ENCODE results near the gene PRKCH. TPM values are rescaled to one million over a fixed set of nuclear protein-coding genes. Genes with fewer than 3 reads are reported as not detected.
A peak's percentile ranks its signal among the peaks of the same experiment; 100 is the strongest.
"Not testable (repeated sequence)": the region's sequence is repeated elsewhere in the genome, so short reads cannot be mapped to it uniquely, and the experiment has no call there.

PRKCH gene
- total and polyA plus RNA-seq, 2 donors (not counting 3 experiments of a cell fraction or from before 2014, with no cell fraction given): 97.7 to 103 TPM

DNA sequence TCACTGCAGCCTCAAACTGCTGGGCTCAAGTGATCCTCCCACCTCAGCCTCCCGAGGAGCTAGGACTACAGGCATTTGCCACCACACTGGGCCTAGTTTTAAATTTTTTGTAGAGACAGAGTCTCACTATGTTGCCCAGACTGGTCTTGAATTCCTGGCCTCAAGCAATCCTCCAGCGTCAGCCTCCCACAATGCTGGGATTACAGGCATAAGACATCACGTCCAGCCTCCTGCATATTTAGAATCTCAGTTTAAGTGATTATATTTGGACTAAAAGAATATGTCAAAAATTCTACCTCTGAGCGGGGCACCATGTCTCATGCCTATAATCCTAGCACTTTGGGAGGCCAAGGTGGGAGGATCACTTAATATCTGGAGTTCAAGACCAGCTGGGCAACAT is 12.7 kb upstream of the PRKCH start:
- H4K20me1 ChIP-seq (replicated peaks; ENCODE audit: control insufficient read depth, extremely low read depth, insufficient read depth, low read length); H3K27me3 ChIP-seq (ENCODE audit: control insufficient read depth in 2 of 2, insufficient read depth in 2 of 2, low read length in 2 of 2); BruUV-seq (replicated peaks); dilution Hi-C loops (cut with MboI; ENCODE audit: extremely low pct_ligation_motif_present, low sequenced_read_pairs); H3K79me2 ChIP-seq (ENCODE audit: control insufficient read depth, insufficient read depth, low read length); H3K36me3 ChIP-seq (ENCODE audit: control insufficient read depth in 2 of 2, extremely low read depth in 1 of 2, insufficient read depth in 2 of 2, low read length in 2 of 2); H3K9me1 ChIP-seq (replicated peaks; ENCODE audit: control insufficient read depth, extremely low read depth, insufficient read depth, low read length); H3K9me3 ChIP-seq (replicated peaks; ENCODE audit: control insufficient read depth, insufficient read depth, low read length); H3K4me3 ChIP-seq (replicated peaks in 1 of 3; ENCODE audit: insufficient read depth in 1 of 3, low read depth in 1 of 3, low read length in 3 of 3); FAIRE-seq; DNase-seq (ENCODE audit: low read depth, low spot score); H2AFZ ChIP-seq (ENCODE audit: low read depth, low read length): not testable (repeated sequence)
- CTCF ChIA-PET: interaction anchor here (0.7 to 1.9 kb wide), 15 partner anchors 8 to 167 kb away, joined by 3 to 18 read pairs (median 5); partner anchors contain the start of genes PRKCH and TMEM30B
- Histone ChIP-seq H3K9ac (replicated peaks; ENCODE audit: extremely low read depth, insufficient read depth, low read length) (peak overlapping the region; percentile 18), H3K4me2 (ENCODE audit: insufficient read depth, low read length) (peak overlapping the region; percentile 64), H3K27ac (ENCODE audit: insufficient read depth, low read depth, low read length) (peak overlapping the region; percentile 89), H3K4me1 (ENCODE audit: control insufficient read depth, extremely low read depth, insufficient read depth, low read length) (peaks cover 28% of the 10 kb centered on the region)
- intact Hi-C loops (cut with micrococcal nuclease): loop anchor here (1.0 kb wide), 4 partner anchors 13 to 48 kb away; partner anchors contain the start of gene PRKCH
- POLR2A ChIA-PET: interaction anchor here (1.1 to 1.3 kb wide), 3 partner anchors 13 to 38 kb away, joined by 4 to 9 read pairs (median 6); partner anchors contain the start of gene PRKCH

DNA sequence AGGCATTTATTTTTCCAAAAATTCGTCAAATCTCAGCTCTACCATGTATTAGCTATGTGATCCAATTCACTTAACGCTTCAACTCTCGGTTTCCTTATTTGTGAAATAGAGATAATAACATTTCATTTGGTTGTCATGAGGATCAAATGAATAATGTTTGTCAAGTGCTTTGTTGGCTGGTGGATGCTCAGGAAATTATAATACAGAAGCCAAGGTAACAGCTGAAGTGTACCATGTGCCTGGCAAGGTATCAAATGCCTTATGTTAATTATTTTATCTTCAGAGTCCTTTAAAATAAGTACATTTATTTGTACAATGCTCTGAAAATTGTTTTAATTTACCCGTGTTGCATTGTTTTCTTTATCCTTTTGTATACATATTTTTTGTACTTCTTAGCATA is 6.1 kb upstream of the PRKCH start:
- Histone ChIP-seq H3K36me3 (ENCODE audit: control insufficient read depth in 2 of 2, extremely low read depth in 1 of 2, insufficient read depth in 2 of 2, low read length in 2 of 2) (no peaks in the 10 kb centered on the region), H3K4me3 (replicated peaks in 1 of 3; ENCODE audit: insufficient read depth in 1 of 3, low read depth in 1 of 3, low read length in 3 of 3) (no peak overlapping the region), H3K9me1 (replicated peaks; ENCODE audit: control insufficient read depth, extremely low read depth, insufficient read depth, low read length) (no peaks in the 10 kb centered on the region), H3K9me3 (replicated peaks; ENCODE audit: control insufficient read depth, insufficient read depth, low read length) (no peaks in the 10 kb centered on the region), H3K9ac (replicated peaks; ENCODE audit: extremely low read depth, insufficient read depth, low read length) (no peak overlapping the region), H3K79me2 (ENCODE audit: control insufficient read depth, insufficient read depth, low read length) (no peaks in the 10 kb centered on the region), H3K4me2 (ENCODE audit: insufficient read depth, low read length) (no peak overlapping the region), H4K20me1 (replicated peaks; ENCODE audit: control insufficient read depth, extremely low read depth, insufficient read depth, low read length) (no peaks in the 10 kb centered on the region), H2AFZ (ENCODE audit: low read depth, low read length) (no peak overlapping the region), H3K27me3 (ENCODE audit: control insufficient read depth in 2 of 2, insufficient read depth in 2 of 2, low read length in 2 of 2) (no peaks in the 10 kb centered on the region), H3K27ac (ENCODE audit: insufficient read depth, low read depth, low read length) (no peak overlapping the region), H3K4me1 (ENCODE audit: control insufficient read depth, extremely low read depth, insufficient read depth, low read length) (no peaks in the 10 kb centered on the region)
- CTCF ChIA-PET: interaction anchor here (1.2 kb wide), 1 partner anchor 46 kb away, joined by 3 read pairs; no protein-coding TSS in a partner anchor
- DNase-seq (ENCODE audit: low read depth, low spot score) (no peak), FAIRE-seq (no peak)
- intact Hi-C loops (cut with micrococcal nuclease) (no loop called here), dilution Hi-C loops (cut with MboI; ENCODE audit: extremely low pct_ligation_motif_present, low sequenced_read_pairs) (no loop called here)
- POLR2A ChIA-PET: no interaction called here
- TF ChIP-seq POLR2AphosphoS5 (IDR thresholded peaks at IDR 0.05; ENCODE audit: insufficient read depth, low read depth, low read length): no peak
- no peak for TF ChIP-seq POLR2A (IDR thresholded peaks at IDR 0.05; ENCODE audit: low read depth, low read length)
- TF ChIP-seq FOS (IDR thresholded peaks at IDR 0.05; ENCODE audit: borderline replicate concordance, insufficient read depth, low read length): no peak
- TF ChIP-seq, protein P1, sequence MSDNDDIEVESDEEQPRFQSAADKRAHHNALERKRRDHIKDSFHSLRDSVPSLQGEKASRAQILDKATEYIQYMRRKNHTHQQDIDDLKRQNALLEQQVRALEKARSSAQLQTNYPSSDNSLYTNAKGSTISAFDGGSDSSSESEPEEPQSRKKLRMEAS (IDR thresholded peaks at IDR 0.05; ENCODE audit: insufficient read depth, insufficient read length): no peak
- TF ChIP-seq, protein P2, sequence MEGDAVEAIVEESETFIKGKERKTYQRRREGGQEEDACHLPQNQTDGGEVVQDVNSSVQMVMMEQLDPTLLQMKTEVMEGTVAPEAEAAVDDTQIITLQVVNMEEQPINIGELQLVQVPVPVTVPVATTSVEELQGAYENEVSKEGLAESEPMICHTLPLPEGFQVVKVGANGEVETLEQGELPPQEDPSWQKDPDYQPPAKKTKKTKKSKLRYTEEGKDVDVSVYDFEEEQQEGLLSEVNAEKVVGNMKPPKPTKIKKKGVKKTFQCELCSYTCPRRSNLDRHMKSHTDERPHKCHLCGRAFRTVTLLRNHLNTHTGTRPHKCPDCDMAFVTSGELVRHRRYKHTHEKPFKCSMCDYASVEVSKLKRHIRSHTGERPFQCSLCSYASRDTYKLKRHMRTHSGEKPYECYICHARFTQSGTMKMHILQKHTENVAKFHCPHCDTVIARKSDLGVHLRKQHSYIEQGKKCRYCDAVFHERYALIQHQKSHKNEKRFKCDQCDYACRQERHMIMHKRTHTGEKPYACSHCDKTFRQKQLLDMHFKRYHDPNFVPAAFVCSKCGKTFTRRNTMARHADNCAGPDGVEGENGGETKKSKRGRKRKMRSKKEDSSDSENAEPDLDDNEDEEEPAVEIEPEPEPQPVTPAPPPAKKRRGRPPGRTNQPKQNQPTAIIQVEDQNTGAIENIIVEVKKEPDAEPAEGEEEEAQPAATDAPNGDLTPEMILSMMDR (IDR thresholded peaks at IDR 0.05; ENCODE audit: extremely low read depth in 1 of 2, insufficient read depth in 1 of 2, low read depth in 1 of 2, low read length in 2 of 2): no peak
- no peak for TF ChIP-seq JUN (IDR thresholded peaks at IDR 0.05; ENCODE audit: borderline replicate concordance, insufficient read depth, insufficient read length, low read depth)
- no TSS peak for BruUV-seq (replicated peaks)
